Gastrocnemius medialis (tissue), 4 donors: ENCODE results near the gene TCERG1L. TPM values are rescaled to one million over a fixed set of nuclear protein-coding genes. Genes with fewer than 3 reads are reported as not detected.

ENCODE experiments used
- ATAC-seq, 2 donors: fragments of 150-250 bp; one replicate each; pipeline ENCODE4 v1.9.1; 2016
- DNase-seq, 2 donors: peaks; one replicate each; pipeline ENCODE4 v3.0.0-alpha.2; 2019
- H3K27ac ChIP-seq, 4 donors: fragments of 200-600 bp; sonication (generic); 1 replicate in 1 of 4; 2 replicates in 3 of 4; pipeline ENCODE4 v1.5.1; 2016 to 2018; ENCODE audit warnings: mild to moderate bottlenecking in 2 of 4, moderate library complexity in 1 of 4
- H3K27me3 ChIP-seq, 3 donors: fragments of 200-600 bp; sonication (generic) in 2 of 3; 1 replicate in 1 of 3; 2 replicates in 2 of 3; pipeline versions ENCODE4 v1.5.1 to v1.6.0; 2016 to 2019; ENCODE audit warnings: mild to moderate bottlenecking in 1 of 3, moderate library complexity in 1 of 3
- H3K36me3 ChIP-seq, 2 donors: fragments of 200-600 bp; sonication (generic) in 1 of 2; one replicate each; pipeline ENCODE4 v1.5.1; 2017 to 2018
- H3K4me1 ChIP-seq, 2 donors: fragments of 200-600 bp; sonication (generic) in 1 of 2; one replicate each; pipeline ENCODE4 v1.5.1; 2016 to 2017; ENCODE audit warnings: mild to moderate bottlenecking in 2 of 2
- H3K4me3 ChIP-seq, 4 donors: fragments of 200-600 bp; sonication (generic) in 3 of 4; 1 replicate in 1 of 4; 2 replicates in 3 of 4; pipeline ENCODE4 v1.5.1; 2016 to 2019; ENCODE audit warnings: mild to moderate bottlenecking in 2 of 4
- H3K9me3 ChIP-seq, 3 donors: fragments of 200-600 bp; sonication (generic) in 2 of 3; 1 replicate in 1 of 3; 2 replicates in 2 of 3; pipeline ENCODE4 v1.5.1; 2016 to 2019
- POLR2A ChIP-seq, 2 donors: fragments of 450-650 bp; IDR thresholded peaks; one replicate each; pipeline ENCODE4 v1.6.1; 2017; ENCODE audit warnings: antibody characterized with exemption in 2 of 2, mild to moderate bottlenecking in 2 of 2, moderate library complexity in 2 of 2
- in situ Hi-C, 4 donors: fragments of 200-750 bp; cut with MboI; loops; one replicate each; pipeline versions ENCODE4 v1.15.0 to v1.8.0; 2017; ENCODE audit warnings: low sequenced_read_pairs in 4 of 4
- intact Hi-C: fragments of 100-400 bp; cut with DNase I; formaldehyde crosslinking; loops from one replicate; pipeline ENCODE4 v1.15.1; 2023; ENCODE audit warnings: low total_unique reads
- total RNA-seq, 4 donors: library from RNA; depleted of rRNA; stranded (reverse); fragments of >200 nt; gene quantifications; one replicate each; pipeline versions ENCODE4 v1.1.0 to v1.2.3, GENCODE V29; 2016
- TF ChIP-seq, protein P1 (sequence below), 5 experiments: fragments of 450-650 bp in 3 of 5; fragments of 200-600 bp in 2 of 5; sonication (generic) in 2 of 5; IDR thresholded peaks in 4 of 5; conservative IDR thresholded peaks in 1 of 5; 1 replicate in 4 of 5; 2 replicates in 1 of 5; pipeline ENCODE4 v1.5.1; 2016 to 2019; ENCODE audit warnings: antibody characterized with exemption in 5 of 5, mild to moderate bottlenecking in 3 of 5, moderate library complexity in 3 of 5

TCERG1L gene
- total RNA-seq, 4 donors from 2014 or later = not detected

DNA sequence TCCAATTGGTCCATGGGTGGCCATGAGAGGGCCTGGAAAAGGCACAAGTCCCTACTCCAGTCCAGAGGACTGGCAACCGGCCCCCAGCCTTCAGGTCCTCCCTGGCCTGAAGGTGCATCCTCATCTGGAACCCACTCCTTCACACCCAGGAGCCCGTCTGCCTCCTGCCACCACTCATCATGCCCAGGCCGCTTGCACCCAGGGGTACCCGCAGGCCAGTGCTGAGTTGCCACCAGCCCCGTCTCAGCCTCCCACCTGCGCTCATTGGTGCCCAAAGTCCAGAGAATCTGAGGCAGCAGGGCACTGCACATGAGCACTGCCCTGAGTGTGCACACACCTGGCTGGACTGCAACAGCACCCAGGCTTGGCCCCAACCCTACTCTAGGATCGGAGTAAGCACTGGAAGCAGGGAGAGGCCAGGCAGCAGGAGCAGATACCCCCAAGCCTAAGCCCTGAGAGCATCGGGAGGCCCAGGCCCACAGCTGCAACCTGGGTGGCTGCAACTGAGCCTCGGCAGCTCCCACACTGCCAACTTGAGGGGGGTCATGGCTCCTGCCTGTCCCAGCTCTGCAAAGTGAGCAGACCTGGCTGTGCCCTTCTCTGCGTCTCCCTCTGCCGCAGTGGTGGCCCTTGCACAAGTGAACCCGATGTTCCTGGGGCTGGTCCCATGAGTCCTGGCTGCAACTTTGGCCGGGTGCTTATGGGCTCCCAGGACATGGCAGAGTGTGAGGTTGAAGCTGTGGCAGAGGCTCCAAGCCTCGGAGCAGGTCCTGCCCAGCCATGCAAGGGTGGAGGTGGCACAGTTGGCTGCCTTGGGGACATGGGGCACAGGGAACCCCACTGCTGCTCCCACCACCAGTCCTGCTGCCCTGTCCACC lies 44.3 kb downstream of the TCERG1L start:
- DNase-seq = no peak
- TF ChIP-seq POLR2A (IDR thresholded peaks at IDR 0.05) = no peak
- TF ChIP-seq, protein P1, sequence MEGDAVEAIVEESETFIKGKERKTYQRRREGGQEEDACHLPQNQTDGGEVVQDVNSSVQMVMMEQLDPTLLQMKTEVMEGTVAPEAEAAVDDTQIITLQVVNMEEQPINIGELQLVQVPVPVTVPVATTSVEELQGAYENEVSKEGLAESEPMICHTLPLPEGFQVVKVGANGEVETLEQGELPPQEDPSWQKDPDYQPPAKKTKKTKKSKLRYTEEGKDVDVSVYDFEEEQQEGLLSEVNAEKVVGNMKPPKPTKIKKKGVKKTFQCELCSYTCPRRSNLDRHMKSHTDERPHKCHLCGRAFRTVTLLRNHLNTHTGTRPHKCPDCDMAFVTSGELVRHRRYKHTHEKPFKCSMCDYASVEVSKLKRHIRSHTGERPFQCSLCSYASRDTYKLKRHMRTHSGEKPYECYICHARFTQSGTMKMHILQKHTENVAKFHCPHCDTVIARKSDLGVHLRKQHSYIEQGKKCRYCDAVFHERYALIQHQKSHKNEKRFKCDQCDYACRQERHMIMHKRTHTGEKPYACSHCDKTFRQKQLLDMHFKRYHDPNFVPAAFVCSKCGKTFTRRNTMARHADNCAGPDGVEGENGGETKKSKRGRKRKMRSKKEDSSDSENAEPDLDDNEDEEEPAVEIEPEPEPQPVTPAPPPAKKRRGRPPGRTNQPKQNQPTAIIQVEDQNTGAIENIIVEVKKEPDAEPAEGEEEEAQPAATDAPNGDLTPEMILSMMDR (IDR thresholded peaks at IDR 0.05 in 4 of 5, conservative IDR thresholded peaks at IDR 0.05 in 1 of 5) = no peak
- in situ Hi-C loops = no loop called here
- Histone ChIP-seq H3K9me3 (no peaks in the 10 kb centered on the region), H3K4me3 (no peak overlapping the region), H3K27me3 (no peaks in the 10 kb centered on the region), H3K36me3 (no peaks in the 10 kb centered on the region), H3K4me1 (no peaks in the 10 kb centered on the region), H3K27ac (no peak overlapping the region)
- intact Hi-C loops = no loop called here
- no peak for ATAC-seq

DNA sequence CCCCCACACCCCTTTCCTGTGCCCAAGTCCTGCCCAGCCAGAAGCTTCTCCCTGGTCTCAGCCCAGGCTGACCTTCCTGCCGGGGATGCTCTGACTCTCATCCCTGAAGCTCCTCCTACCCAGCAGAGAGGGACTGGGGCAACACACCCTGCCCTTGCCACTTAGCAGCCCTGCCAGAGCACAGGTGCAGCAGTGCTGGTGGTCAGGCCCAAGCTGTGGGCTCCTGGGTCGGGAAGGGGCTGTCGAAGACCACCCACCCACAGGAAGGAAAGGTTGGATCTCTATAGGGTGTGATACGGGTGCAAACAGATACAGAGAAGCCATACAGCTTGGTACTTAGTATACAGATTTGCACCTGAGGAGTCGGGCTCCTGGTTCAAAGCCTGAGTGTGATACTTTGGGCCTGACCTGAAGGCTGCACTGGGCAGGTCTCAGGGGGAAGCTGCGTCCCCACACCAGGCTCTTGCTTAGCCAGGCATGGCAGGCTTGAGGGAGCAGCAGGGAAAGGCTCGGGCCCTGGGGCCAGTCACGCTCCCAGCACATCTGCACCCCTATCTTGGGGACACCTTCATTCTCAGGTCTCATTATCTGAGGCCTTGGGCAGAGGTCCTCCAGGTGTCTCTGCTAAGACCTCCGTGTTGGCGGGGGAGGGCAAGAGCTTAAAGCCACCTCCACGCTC lies 47.3 kb downstream of the TCERG1L start:
- Histone ChIP-seq H3K4me1 (no peaks in the 10 kb centered on the region), H3K9me3 (no peaks in the 10 kb centered on the region), H3K27me3 (no peaks in the 10 kb centered on the region), H3K4me3 (no peak overlapping the region), H3K27ac (no peak overlapping the region), H3K36me3 (no peaks in the 10 kb centered on the region)
- TF ChIP-seq POLR2A (IDR thresholded peaks at IDR 0.05) = no peak
- TF ChIP-seq, protein P1 (IDR thresholded peaks at IDR 0.05 in 4 of 5, conservative IDR thresholded peaks at IDR 0.05 in 1 of 5) = no peak
- ATAC-seq (no peak), DNase-seq (no peak)
- in situ Hi-C loops = no loop called here
- intact Hi-C loops = no loop called here

DNA sequence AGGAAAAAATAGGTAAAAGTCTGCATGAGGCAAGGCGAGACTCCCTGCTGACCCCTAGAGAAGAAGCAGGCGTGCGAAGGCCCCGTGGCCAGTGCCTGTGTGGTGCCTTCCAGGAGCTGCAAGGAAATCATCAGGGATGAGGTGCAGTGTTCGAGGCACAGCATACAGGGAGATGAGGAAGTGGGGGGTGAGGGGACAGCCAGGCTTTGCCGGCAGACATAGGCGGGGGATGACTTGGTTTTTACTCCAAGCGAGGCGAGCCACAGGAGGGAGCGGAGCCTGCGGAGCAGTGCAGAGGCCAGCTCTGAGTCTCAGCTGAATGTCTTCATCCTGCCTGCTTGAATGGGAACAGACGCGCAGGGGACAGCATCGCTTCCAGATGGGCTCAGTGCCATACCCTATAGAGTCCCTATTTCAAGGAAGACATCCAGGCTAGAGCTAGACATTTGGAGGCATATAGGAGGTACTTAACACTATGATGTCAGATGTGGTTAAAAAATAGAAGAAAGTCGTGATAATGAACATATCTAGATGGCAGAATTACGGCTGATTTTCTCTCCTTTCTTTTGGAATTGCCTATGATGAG lies 49.5 kb downstream of the TCERG1L start:
- intact Hi-C loops (no loop called here), in situ Hi-C loops (no loop called here)
- Histone ChIP-seq H3K4me1 (no peaks in the 10 kb centered on the region), H3K4me3 (no peak overlapping the region), H3K27ac (no peak overlapping the region), H3K27me3 (no peaks in the 10 kb centered on the region), H3K9me3 (no peaks in the 10 kb centered on the region), H3K36me3 (no peaks in the 10 kb centered on the region)
- DNase-seq (no peak), ATAC-seq (no peak)
- no peak for TF ChIP-seq POLR2A (IDR thresholded peaks at IDR 0.05)
- TF ChIP-seq, protein P1 (IDR thresholded peaks at IDR 0.05 in 4 of 5, conservative IDR thresholded peaks at IDR 0.05 in 1 of 5) = no peak

DNA sequence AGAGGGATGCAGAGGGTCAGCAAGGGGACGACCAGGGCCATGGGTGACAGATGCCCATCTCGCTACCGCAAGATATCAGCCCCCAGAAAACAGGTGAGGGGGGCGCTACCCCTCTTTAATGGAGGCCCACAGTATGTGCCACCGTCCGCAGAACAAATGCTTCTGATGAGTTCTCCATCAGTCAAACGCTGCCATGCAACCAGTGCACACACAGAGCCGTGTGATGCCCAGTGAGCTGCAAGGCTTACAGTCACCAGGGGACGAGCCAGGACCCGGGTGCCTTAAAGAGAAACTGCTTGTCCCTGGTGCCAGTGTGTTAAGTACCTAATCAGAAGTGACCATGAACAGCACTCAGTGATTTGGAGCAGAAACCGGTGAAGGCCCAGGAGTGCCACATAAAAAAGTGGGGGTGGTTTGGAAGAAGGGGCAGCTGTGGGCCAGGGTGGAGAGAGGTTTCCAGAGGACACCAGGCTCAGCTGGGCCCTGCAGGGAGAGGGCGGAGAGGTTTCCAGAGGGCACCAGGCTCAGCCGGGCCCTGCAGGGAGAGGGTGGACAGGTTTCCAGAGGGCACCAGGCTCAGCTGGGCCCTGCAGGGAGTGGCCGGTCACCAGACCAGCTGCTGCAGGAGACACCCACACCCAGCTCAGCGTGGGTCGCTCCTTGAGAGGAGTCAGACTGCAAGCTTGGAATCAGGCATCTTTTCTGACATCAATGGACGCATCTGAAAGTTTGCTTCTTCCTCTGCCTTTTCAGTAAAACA lies 50.9 kb downstream of the TCERG1L start:
- Histone ChIP-seq H3K9me3 (no peaks in the 10 kb centered on the region), H3K4me3 (no peak overlapping the region), H3K4me1 (no peaks in the 10 kb centered on the region), H3K27me3 (no peaks in the 10 kb centered on the region), H3K27ac (no peak overlapping the region), H3K36me3 (no peaks in the 10 kb centered on the region)
- ATAC-seq (no peak), DNase-seq (no peak)
- TF ChIP-seq, protein P1 (IDR thresholded peaks at IDR 0.05 in 4 of 5, conservative IDR thresholded peaks at IDR 0.05 in 1 of 5) = no peak
- no peak for TF ChIP-seq POLR2A (IDR thresholded peaks at IDR 0.05)
- intact Hi-C loops = no loop called here
- in situ Hi-C loops = no loop called here
